Ureter (tissue), 1 donor: Measurements from ENCODE around the gene IL27RA. TPM values are rescaled to one million over a fixed set of nuclear protein-coding genes. Genes with fewer than 3 reads are reported as not detected.

Experiments used
- DNase-seq: peaks from one replicate; pipeline ENCODE4 v3.0.0-alpha.2; 2020; ENCODE audit warnings: low spot score
- total RNA-seq: library from RNA; stranded (reverse); gene quantifications from one replicate; pipeline ENCODE4 v1.2.4, GENCODE V29; 2023
- donor health status: DM: yes; HTN: yes; CAD: no.

The IL27RA gene
- 5.1 TPM for total RNA-seq

GRCh38 chr19:14031719-14032480 lies at the start of gene IL27RA:
Gene IL27RA, plus strand, starts transcription at chr19:14031762. Its CDS starts 111 bp downstream, at chr19:14031873.
- peak; percentile 61 for DNase-seq

DNA sequence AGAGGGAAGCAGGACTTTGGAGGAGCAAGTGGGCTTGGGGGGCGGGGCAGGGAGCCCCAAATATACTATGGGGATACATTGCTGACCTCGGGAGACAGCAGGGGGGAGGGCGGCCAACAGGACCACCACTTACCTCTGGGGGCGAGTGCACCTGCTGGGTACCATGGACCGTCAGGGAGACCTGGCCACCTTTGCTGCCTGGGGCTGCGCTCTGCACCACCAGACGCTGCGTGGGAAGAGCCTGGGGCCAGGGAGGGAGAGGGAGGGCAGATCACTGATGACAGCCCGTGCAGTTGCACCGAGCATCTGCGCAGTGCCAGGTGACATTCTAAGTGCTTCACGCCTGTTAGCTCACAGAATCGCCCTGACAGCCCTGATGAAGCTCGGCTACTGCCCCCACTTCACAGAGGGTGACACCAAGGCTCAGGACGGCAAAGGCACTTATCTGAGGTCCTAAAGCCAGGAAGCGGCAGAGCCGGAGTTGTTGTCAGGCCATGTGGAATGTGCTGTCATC lies 49.5 kb upstream of the IL27RA start:
- DNase-seq, result no peak

GRCh38 chr19:13982773-13983172 lies 48.8 kb upstream of the IL27RA start:
- DNase-seq, result no peak

DNA sequence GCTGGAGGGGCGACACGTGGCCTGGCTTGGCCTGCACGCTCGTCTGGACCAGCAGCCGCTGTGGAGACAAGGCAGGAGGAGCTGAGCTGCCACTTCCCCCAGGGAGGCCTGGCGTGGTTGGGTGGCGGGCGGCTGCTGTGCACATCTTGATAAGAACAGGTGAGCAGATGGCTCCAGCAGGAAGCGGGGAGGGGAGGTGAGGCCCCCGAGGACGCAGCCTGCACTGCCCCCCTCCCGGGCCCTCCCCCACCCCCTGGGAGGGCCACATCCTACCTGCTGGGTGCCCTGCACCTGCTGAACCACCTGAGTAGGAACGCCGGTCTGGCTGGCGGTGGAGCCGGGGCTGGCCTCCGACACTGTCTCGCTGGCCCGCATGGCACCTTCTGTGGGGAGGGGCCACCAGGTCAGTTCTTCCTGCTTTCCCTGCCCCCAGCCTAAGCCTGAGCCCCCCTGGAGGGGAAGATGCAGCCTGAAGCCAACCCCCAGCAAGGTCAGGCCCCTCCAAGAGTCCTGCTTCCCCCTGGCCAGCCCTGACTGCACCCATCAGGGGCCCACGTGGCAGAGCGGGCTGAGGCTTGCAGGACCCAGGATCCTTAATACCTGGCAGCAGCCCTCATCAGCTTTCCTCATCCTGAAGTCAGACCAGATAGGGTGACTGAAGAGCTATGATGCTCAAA lies 48.2 kb upstream of the IL27RA start:
- no peak for DNase-seq

DNA sequence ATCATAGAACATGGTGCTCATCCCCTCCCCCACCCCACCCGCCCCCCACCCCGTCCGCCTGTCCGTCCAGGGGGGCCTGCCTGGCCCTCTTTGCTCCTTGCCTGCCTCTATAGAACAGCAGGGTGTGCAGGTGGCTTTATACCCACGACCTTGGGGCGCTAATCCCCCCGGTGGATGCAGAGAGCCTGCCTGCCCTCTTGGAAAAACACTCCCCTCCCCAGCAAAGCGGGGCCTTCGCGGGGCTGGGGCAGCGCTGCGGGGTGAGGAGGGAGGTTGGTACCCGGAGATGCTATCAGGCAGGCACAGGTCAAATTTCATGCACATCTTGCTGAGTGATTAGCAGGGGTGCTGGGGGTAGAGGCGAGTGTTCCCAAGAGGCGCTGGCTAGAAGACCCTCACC lies 47.4 kb upstream of the IL27RA start:
- no peak for DNase-seq

GRCh38 chr19:13984875-13985741 lies 46.5 kb upstream of the IL27RA start:
- DNase-seq, result no peak

DNA sequence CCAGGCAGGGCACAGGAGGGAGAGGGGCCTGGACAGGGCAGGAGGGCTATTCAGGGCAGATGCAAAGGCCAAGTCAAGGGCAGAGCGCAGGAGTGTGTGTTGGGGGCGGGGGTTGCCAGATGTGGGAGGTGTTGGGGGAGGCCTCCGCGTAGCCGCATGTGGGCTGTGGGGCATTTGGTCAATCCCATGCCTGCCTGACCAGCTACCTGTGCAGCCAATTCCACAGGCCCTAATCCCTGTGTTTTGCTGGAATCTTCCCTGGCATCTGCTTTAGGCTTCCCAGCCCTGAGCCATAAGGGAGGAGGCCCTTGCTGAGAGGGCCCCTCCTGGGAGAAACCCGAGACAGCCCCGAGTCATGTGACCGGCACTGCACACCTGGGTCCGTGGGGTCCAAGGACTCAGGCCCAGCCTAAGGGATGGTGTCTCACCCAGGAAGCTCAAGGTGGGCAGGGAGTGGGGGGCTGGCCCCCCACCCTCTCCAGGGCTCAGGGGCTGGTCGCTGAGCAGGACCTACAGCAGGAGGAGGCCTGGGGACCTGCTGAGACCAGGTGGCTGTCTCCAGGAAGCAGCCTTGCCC lies 45.7 kb upstream of the IL27RA start:
- DNase-seq, result no peak

GRCh38 chr19:13986348-13986904 lies 45.1 kb upstream of the IL27RA start:
- peak; percentile 86 for DNase-seq

DNA sequence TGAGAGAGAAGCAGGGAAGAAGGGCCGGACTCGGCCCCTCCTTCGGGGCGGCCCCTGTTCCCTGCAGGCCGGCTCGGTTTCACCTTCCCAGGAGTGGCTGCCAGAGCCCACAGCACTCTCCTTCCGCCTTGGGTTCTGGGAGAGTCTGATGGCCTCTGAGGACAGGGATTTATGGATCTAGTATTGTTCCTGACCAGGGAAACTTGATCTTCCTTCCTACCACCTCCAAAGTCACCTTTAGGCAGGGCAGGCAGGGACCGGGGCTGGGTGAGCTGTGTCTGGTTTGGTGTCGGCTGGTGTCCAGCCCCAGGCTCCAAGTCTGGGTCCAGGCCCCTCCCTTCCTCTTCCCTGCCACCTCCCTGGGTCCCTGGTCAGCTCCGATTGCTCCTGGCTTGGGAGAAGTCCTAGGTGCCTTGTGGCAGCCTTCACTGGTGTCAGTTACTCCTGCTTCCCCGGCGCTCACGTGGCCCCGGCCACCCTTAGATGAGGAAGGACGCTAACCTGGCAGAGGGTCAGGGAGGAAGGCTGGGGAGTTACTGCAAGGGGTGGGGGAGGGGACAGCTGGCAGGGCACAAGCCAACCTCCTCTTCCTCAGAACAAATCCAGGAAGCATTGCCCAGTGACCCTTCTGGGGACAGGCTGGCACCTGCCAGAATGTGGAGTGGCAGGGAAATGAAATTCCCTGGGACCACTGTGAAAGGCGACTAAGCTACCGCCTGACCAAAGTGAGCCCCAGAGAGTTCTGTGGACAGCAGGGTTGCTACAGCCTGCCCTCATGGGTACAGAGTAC lies 44.3 kb upstream of the IL27RA start:
- DNase-seq, result no peak

- no peak for DNase-seq
Measured at GRCh38 chr19:13989487-13989886, 42.1 kb upstream of the IL27RA start.

DNA sequence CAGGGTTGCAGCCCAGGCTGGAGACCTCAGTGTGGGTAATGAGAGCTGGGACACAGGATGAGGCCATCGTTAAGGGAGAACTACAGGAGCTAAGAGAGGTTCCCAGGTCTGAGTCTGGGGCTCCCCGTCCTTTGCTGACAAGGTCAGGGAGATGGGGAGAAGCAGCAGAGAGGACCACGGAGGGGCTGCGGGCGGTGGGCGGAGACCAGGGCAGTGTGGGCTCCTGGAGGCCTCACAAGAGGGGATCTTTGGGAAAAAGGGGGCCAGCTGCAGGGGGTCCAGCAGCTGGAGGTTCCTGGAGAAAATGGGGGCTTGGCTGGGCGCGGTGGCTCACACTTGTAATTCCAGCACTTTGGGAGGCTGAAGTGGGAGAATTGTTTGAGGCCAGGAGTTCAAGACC lies 41.5 kb upstream of the IL27RA start:
- no peak for DNase-seq

DNA sequence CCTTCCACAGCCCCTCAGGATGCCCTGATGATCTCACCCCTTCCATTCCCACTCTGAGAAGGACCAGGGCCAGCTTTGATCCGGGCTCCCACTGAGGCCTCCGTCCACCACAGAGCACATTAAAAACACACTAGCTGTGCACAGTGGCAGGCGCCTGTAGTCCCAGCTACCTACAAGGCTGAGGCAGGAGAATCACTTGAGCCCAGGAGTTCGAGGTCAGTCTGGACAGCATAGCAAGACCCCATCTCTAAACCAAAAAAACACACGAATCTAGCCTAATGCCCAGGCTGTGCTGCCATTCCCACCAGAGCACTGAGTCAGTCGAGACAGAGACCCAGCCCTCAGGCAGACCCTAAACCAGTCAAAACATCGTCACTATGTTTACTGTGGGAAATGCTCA lies 39.5 kb upstream of the IL27RA start:
- DNase-seq, result no peak

DNA sequence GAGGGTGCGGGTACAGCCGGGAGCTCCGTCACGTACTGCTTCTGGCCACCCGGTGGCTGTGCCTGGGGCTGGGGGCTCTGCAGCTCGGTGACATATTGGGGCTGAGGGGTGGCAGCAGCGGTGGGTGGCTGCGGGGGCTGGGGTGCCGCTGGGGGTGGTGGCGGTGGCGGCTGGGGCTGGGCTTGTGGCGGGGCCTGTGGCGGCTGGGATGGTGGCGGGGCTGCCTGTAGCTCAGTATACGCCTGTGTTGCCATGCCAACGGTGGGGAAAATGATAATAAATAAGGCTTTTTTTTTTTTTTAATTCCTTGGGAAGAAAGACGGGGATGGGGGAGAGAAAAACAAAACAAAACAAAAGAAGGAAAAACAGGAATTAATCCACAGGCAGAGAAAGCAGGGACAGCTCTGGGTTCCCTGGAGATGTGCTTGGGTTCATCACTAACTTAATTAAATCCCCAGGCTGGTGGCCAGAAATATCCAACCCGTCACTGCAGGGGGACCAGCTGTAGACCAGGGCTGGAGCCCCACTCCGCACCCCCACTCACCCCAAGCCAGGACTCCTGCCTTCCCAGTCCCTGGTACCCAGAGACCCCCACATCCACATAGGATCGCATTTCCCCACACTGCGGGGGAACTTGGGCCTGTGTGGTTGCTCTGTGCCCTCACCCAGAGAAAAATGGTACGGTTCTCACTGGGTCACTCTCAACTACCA lies 37.8 kb upstream of the IL27RA start:
- DNase-seq, result no peak

- no peak for DNase-seq
Measured at GRCh38 chr19:13995017-13995728, 36.4 kb upstream of the IL27RA start.

DNA sequence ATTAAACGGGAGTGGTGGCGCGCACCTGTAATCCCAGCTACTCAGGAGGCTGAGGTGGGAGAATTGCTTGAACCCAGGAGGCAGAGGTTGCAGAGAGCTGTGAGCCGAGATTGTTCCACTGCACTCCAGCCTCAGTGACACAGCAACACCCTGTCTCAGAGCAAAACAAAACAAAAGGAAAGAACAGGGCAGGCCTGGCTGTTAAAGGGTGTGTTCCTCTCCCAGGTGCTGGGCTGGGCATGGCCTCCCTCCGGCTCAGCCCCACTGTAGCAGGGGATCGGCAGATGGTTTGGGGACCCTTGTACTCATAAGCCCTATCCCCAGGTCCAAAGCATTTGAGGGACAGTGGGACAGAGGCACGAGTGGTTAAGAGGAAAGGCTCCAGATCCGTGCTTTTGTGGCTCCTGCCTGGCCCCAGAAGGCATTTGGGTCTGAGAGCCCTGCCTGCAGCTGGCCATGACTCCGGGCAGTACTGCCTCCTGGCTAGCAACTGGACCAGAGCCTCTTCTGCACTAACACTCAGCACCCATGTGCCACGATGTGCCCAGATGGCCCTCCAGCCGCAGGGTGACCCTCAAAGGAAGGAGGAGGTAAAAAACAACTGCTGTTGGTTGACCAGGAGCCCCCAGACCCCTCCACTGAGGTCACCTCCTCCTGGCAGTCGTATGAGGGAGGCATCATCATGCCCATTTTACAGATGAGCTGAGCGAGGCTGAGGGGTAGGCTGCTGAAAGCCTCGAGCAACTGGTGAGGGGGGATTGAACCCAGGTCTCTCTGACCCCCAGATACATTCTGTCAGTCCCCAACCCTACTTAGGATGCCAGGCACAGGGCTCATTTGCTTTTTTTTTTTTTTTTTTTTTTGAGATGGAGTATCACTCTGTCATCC lies 35.4 kb upstream of the IL27RA start:
- DNase-seq, result no peak

DNA sequence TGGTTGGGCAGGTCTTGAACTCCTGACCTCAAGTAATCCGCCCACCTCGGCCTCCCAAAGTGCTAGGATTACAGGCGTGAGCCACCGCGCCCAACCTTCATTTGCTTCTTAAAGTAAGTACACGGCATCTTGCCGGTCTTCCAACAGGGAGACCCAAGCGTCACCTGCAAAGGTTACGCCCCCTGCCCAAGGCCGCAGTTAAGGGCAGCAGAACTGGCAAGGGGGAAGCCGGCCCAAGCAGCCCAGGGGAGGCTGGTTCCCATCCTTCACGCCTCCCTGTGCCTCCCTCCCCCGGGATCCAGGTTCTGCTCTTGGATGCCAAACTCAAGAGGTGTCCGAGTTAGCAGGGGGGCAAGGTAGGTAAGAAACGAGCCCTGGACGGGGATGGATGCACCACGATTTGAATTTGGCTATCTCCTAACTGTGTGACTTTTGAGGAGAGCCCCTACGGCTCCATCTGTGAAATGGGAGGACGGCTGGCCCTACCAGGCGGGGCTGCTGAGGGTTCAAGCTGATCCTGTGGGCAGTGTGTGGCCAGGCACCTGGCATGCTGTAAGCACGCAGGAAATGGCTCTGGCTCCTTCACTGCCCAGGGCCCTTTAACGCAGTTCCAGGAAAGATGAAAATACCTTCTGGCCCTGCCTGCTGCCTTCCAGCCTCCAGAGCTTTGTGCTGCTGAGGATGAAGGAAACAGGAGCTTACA lies 34.5 kb upstream of the IL27RA start:
- no peak for DNase-seq

GRCh38 chr19:13997631-13997962 lies 34.0 kb upstream of the IL27RA start:
- no peak for DNase-seq

- no peak for DNase-seq
Measured at GRCh38 chr19:13998426-13998825, 33.1 kb upstream of the IL27RA start.
